ENCODE measurements around the gene DNAH6.
A peak's percentile ranks its signal among the peaks of the same experiment; 100 is the strongest.

The DNAH6 gene

GRCh38 chr2:84686783-84687476 lies 170.6 kb downstream of the DNAH6 start:
- H3K27ac ChIP-seq = no peak overlapping the region
- CTCF ChIA-PET = interaction anchor here (0.6 kb wide), 1 partner anchor 35 kb away, joined by 3 read pairs; no protein-coding TSS in a partner anchor
- TF ChIP-seq, protein P1, sequence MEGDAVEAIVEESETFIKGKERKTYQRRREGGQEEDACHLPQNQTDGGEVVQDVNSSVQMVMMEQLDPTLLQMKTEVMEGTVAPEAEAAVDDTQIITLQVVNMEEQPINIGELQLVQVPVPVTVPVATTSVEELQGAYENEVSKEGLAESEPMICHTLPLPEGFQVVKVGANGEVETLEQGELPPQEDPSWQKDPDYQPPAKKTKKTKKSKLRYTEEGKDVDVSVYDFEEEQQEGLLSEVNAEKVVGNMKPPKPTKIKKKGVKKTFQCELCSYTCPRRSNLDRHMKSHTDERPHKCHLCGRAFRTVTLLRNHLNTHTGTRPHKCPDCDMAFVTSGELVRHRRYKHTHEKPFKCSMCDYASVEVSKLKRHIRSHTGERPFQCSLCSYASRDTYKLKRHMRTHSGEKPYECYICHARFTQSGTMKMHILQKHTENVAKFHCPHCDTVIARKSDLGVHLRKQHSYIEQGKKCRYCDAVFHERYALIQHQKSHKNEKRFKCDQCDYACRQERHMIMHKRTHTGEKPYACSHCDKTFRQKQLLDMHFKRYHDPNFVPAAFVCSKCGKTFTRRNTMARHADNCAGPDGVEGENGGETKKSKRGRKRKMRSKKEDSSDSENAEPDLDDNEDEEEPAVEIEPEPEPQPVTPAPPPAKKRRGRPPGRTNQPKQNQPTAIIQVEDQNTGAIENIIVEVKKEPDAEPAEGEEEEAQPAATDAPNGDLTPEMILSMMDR (conservative IDR thresholded peaks at IDR 0.05; ENCODE audit: low read depth) = no peak

DNA sequence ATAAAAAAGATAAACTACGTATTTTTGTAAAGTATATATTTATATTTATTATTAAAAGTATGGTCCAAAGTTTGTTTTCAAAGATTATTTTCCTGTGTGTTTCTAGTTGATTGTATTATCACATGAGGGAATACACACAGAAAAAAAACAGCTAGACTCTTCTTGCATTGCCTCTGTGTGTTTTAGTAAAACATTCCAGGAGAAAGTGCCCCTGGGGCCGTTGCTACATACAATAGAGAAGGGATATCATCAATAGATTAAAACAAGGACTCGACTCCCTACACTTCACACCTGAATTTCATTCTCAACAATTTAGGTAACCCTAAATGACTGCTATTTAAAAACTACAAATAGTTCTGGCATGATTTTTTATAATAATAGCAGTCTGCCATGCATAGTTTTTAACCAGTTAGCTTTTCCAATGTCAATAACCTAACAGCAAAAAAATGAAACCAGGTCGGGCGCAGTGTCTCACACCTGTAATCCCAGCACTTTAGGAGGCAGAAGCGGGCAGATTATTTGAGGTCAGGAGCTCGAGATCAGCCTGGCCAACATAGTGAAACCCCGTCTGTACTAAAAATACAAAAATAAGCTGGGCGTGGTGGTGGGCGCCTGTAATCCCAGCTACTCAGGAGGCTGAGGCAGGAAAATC lies 171.3 kb downstream of the DNAH6 start:
- POLR2A ChIA-PET (ENCODE audit: low non-redundant PET) = no interaction called here
- H3K27ac ChIP-seq = no peak overlapping the region
- TF ChIP-seq, protein P1 (conservative IDR thresholded peaks at IDR 0.05; ENCODE audit: low read depth) = no peak
- CTCF ChIA-PET = interaction anchor here (0.6 kb wide), 1 partner anchor 29 kb away, joined by 3 read pairs; no protein-coding TSS in a partner anchor
- no peak for DNase-seq (ENCODE audit: low spot score)

More at GRCh38 chr2:84686783-84687476, 170.6 kb downstream of the DNAH6 start:
- no peak for DNase-seq (ENCODE audit: low spot score)
- POLR2A ChIA-PET (ENCODE audit: low non-redundant PET) = no interaction called here

- TF ChIP-seq, protein P1 (conservative IDR thresholded peaks at IDR 0.05; ENCODE audit: low read depth) = no peak
- DNase-seq (ENCODE audit: low spot score) = no peak
- ChIA-PET POLR2A (ENCODE audit: low non-redundant PET) (no interaction called here), CTCF (no interaction called here)
- H3K27ac ChIP-seq = no peak overlapping the region
Measured at GRCh38 chr2:84690225-84690624, 173.9 kb downstream of the DNAH6 start.

DNA sequence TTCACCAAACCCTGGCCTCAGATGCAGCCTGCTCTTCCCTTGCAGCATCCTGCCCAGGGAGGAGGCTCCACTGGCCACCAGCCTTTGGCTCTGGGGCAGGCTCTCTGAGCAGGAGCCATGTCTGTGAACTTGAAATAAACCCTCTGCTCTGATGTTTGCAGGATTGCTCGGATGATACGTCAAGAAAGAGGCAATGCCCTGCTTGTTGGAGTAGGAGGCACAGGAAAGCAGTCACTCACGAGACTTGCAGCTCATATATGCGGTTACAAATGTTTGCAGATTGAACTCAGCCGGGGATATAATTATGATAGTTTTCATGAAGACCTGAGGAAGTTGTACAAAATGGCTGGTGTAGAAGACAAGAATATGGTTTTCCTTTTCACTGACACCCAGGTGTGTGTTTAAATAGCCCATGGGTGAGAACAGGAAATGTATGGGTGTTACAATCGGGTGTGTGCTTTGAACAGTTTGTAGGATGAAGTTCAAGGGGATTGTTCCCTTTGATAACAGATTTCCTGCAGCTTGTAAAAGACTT lies 177.9 kb downstream of the DNAH6 start:
- DNase-seq (ENCODE audit: low spot score) = no peak
- CTCF ChIA-PET = interaction anchor here (0.7 kb wide), 1 partner anchor 787 kb away, joined by 5 read pairs; no protein-coding TSS in a partner anchor
- POLR2A ChIA-PET (ENCODE audit: low non-redundant PET) = no interaction called here
- TF ChIP-seq, protein P1 (conservative IDR thresholded peaks at IDR 0.05; ENCODE audit: low read depth) = no peak
- no peak overlapping the region for H3K27ac ChIP-seq

GRCh38 chr2:84697895-84698294 lies 181.6 kb downstream of the DNAH6 start:
- peak; percentile 16 for DNase-seq (ENCODE audit: low spot score)
- ChIA-PET CTCF (no interaction called here), POLR2A (ENCODE audit: low non-redundant PET) (no interaction called here)
- TF ChIP-seq, protein P1 (conservative IDR thresholded peaks at IDR 0.05; ENCODE audit: low read depth) = no peak
- no peak overlapping the region for H3K27ac ChIP-seq

- H3K27ac ChIP-seq = no peak overlapping the region
- ChIA-PET CTCF (no interaction called here), POLR2A (ENCODE audit: low non-redundant PET) (no interaction called here)
- TF ChIP-seq, protein P1 (conservative IDR thresholded peaks at IDR 0.05; ENCODE audit: low read depth) = no peak
- no peak for DNase-seq (ENCODE audit: low spot score)
Measured at GRCh38 chr2:84700006-84700405, 183.7 kb downstream of the DNAH6 start.

Data from RWPE1 (cell line).